SU-DHL-6 (cell line): ENCODE results near the gene IRX3.

ENCODE experiments used
- H2AFZ ChIP-seq: fragments of 200-600 bp; sonication (generic); 2 replicates; pipeline ENCODE4 v1.6.1; 2014; ENCODE audit warnings: low read depth, mild to moderate bottlenecking, moderate library complexity, mixed read lengths, antibody characterized with exemption, low read length; ENCODE audit not compliant: severe bottlenecking
- H3F3A ChIP-seq: fragments of 200-600 bp; shearing (Covaris generic); 2 replicates; pipeline ENCODE4 v1.6.0; 2016; ENCODE audit warnings: antibody characterized with exemption, mild to moderate bottlenecking; ENCODE audit not compliant: insufficient read depth
- H3K27ac ChIP-seq: fragments of 200-600 bp; sonication (generic); 2 replicates; pipeline ENCODE4 v1.5.1; 2016; ENCODE audit warnings: low read depth, mild to moderate bottlenecking, low read length, moderate library complexity, mixed read lengths
- H3K27me3 ChIP-seq: fragments of 200-600 bp; sonication (generic), shearing (Covaris generic); 2 replicates; pipeline ENCODE4 v1.6.0; 2014; ENCODE audit warnings: mild to moderate bottlenecking, low read length
- H3K36me3 ChIP-seq: fragments of 200-600 bp; sonication (generic); 2 replicates; pipeline ENCODE4 v1.6.1; 2014; ENCODE audit warnings: mild to moderate bottlenecking, low read length, mixed read lengths
- H3K4me2 ChIP-seq: fragments of 300-600, 200-600 bp; shearing (Covaris generic), sonication (generic); 2 replicates; pipeline ENCODE4 v1.6.0; 2014; ENCODE audit warnings: low read length, low read depth, mild to moderate bottlenecking; ENCODE audit not compliant: poor library complexity, severe bottlenecking
- H3K4me3 ChIP-seq: fragments of 200-600 bp; sonication (generic); 2 replicates; pipeline ENCODE4 v1.5.1; 2014; ENCODE audit warnings: antibody characterized with exemption, low read length, mild to moderate bottlenecking, mixed read lengths; ENCODE audit not compliant: insufficient read depth, poor library complexity, severe bottlenecking
- H3K79me2 ChIP-seq: fragments of 200-600 bp; sonication (generic); 2 replicates; pipeline ENCODE4 v1.6.1; 2014; ENCODE audit warnings: mild to moderate bottlenecking, low read length, moderate library complexity; ENCODE audit not compliant: insufficient read depth
- H3K9ac ChIP-seq: fragments of 200-600 bp; sonication (generic); 2 replicates; pipeline ENCODE4 v1.7.0; 2014; ENCODE audit warnings: mild to moderate bottlenecking, low read length
- H3K9me2 ChIP-seq: fragments of 200-600 bp; sonication (generic); replicated peaks from 2 replicates; pipeline ENCODE4 v1.6.1; 2014; ENCODE audit warnings: low read length; ENCODE audit not compliant: insufficient read depth
- H3K9me3 ChIP-seq: fragments of 200-600 bp; sonication (generic); 2 replicates; pipeline ENCODE4 v1.6.1; 2014; ENCODE audit warnings: low read length, mixed read lengths; ENCODE audit not compliant: insufficient read depth
- H4K20me1 ChIP-seq: fragments of 200-600 bp; sonication (generic); 2 replicates; pipeline ENCODE4 v1.6.1; 2014; ENCODE audit warnings: low read depth, mild to moderate bottlenecking, antibody characterized with exemption, low read length, moderate library complexity, mixed read lengths
- CTCF ChIP-seq: fragments of 200-600 bp; sonication (generic); IDR thresholded peaks from one replicate; pipeline ENCODE4 v1.5.1; 2017; ENCODE audit warnings: antibody characterized with exemption, mild to moderate bottlenecking, low read length, moderate library complexity; ENCODE audit not compliant: insufficient read depth, poor library complexity, severe bottlenecking
- EZH2phosphoT487 ChIP-seq: fragments of 200-600 bp; sonication (generic), shearing (Covaris generic); conservative IDR thresholded peaks from 2 replicates; pipeline ENCODE4 v1.6.1; 2018; ENCODE audit warnings: mild to moderate bottlenecking, antibody characterized with exemption, low read length, moderate library complexity, mixed read lengths

Gene IRX3

GRCh38 chr16:54273566-54273965 is 13.0 kb downstream of the IRX3 start:
- no peaks in the 10 kb centered on the region for H3F3A ChIP-seq
- no peaks in the 10 kb centered on the region for H4K20me1 ChIP-seq
- H3K9me2 ChIP-seq, result no peaks in the 10 kb centered on the region
- no peaks in the 10 kb centered on the region for H3K36me3 ChIP-seq
- H3K79me2 ChIP-seq, result no peaks in the 10 kb centered on the region
- H3K4me3 ChIP-seq, result no peak overlapping the region
- H3K9me3 ChIP-seq, result no peaks in the 10 kb centered on the region
- H3K9ac ChIP-seq, result no peak overlapping the region
- no peak overlapping the region for H3K4me2 ChIP-seq
- no peaks in the 10 kb centered on the region for H3K27me3 ChIP-seq
- H2AFZ ChIP-seq, result no peak overlapping the region
- no peak overlapping the region for H3K27ac ChIP-seq
- TF ChIP-seq CTCF (no peak), EZH2phosphoT487 (no peak)

GRCh38 chr16:54270711-54271110 is 15.9 kb downstream of the IRX3 start:
- H3K9me2 ChIP-seq, result no peaks in the 10 kb centered on the region
- no peaks in the 10 kb centered on the region for H3F3A ChIP-seq
- H3K9me3 ChIP-seq, result no peaks in the 10 kb centered on the region
- H4K20me1 ChIP-seq, result no peaks in the 10 kb centered on the region
- H2AFZ ChIP-seq, result no peak overlapping the region
- no peak overlapping the region for H3K4me2 ChIP-seq
- H3K4me3 ChIP-seq, result no peak overlapping the region
- H3K36me3 ChIP-seq, result no peaks in the 10 kb centered on the region
- H3K9ac ChIP-seq, result no peak overlapping the region
- H3K27ac ChIP-seq, result no peak overlapping the region
- H3K79me2 ChIP-seq, result no peaks in the 10 kb centered on the region
- H3K27me3 ChIP-seq, result no peaks in the 10 kb centered on the region
- TF ChIP-seq CTCF (no peak), EZH2phosphoT487 (no peak)

- Histone ChIP-seq H2AFZ (no peak overlapping the region), H3F3A (no peaks in the 10 kb centered on the region), H3K9me3 (no peaks in the 10 kb centered on the region), H3K36me3 (no peaks in the 10 kb centered on the region), H3K27ac (no peak overlapping the region), H3K27me3 (no peaks in the 10 kb centered on the region), H3K79me2 (no peaks in the 10 kb centered on the region), H3K4me2 (no peak overlapping the region), H4K20me1 (no peaks in the 10 kb centered on the region), H3K4me3 (no peak overlapping the region), H3K9ac (no peak overlapping the region), H3K9me2 (no peaks in the 10 kb centered on the region)
- no peak for TF ChIP-seq EZH2phosphoT487
- no peak for TF ChIP-seq CTCF
These were observed 17.1 kb downstream of the IRX3 start for GRCh38 chr16:54269461-54269860.

GRCh38 chr16:54268766-54269165 is 17.8 kb downstream of the IRX3 start:
- H3K9ac ChIP-seq, result no peak overlapping the region
- H3K27me3 ChIP-seq, result no peaks in the 10 kb centered on the region
- no peaks in the 10 kb centered on the region for H3F3A ChIP-seq
- no peaks in the 10 kb centered on the region for H4K20me1 ChIP-seq
- no peak overlapping the region for H2AFZ ChIP-seq
- no peaks in the 10 kb centered on the region for H3K9me3 ChIP-seq
- H3K79me2 ChIP-seq, result no peaks in the 10 kb centered on the region
- H3K4me3 ChIP-seq, result no peak overlapping the region
- H3K36me3 ChIP-seq, result no peaks in the 10 kb centered on the region
- H3K9me2 ChIP-seq, result no peaks in the 10 kb centered on the region
- TF ChIP-seq CTCF (no peak), EZH2phosphoT487 (no peak)
- H3K27ac ChIP-seq, result no peak overlapping the region
- H3K4me2 ChIP-seq, result no peak overlapping the region
